Measurements from ENCODE around the gene ENO2.
"Not testable (repeated sequence)": the region's sequence is repeated elsewhere in the genome, so short reads cannot be mapped to it uniquely, and the experiment has no call there.

Gene ENO2

GRCh38 chr12:6890789-6891645 lies 23.4 kb upstream of the ENO2 start:
- DNase-seq (ENCODE audit: low read depth), result peak; percentile 68
- TF ChIP-seq CTCF (IDR thresholded peaks at IDR 0.05; ENCODE audit: control insufficient read depth, insufficient read depth, low read depth, low read length, missing control alignments), result peak; percentile 65
- H3K4me3 ChIP-seq (ENCODE audit: control insufficient read depth, low read depth, low read length), result peak overlapping the region; percentile 35

GRCh38 chr12:6891646-6892001 lies 22.8 kb upstream of the ENO2 start:
- no peak for DNase-seq (ENCODE audit: low read depth)
- TF ChIP-seq CTCF (IDR thresholded peaks at IDR 0.05; ENCODE audit: control insufficient read depth, insufficient read depth, low read depth, low read length, missing control alignments), result no peak
- H3K4me3 ChIP-seq (ENCODE audit: control insufficient read depth, low read depth, low read length), result peak overlapping the region; percentile 35

- DNase-seq (ENCODE audit: low read depth); H3K4me3 ChIP-seq (ENCODE audit: control insufficient read depth, low read depth, low read length): not testable (repeated sequence)
Observed at GRCh38 chr12:6892683-6893082, 21.7 kb upstream of the ENO2 start.

GRCh38 chr12:6894321-6894720 lies 20.1 kb upstream of the ENO2 start:
- TF ChIP-seq CTCF (IDR thresholded peaks at IDR 0.05; ENCODE audit: control insufficient read depth, insufficient read depth, low read depth, low read length, missing control alignments), result no peak
- no peak for DNase-seq (ENCODE audit: low read depth)
- no peak overlapping the region for H3K4me3 ChIP-seq (ENCODE audit: control insufficient read depth, low read depth, low read length)

- H3K4me3 ChIP-seq (ENCODE audit: control insufficient read depth, low read depth, low read length), result no peak overlapping the region
- TF ChIP-seq CTCF (IDR thresholded peaks at IDR 0.05; ENCODE audit: control insufficient read depth, insufficient read depth, low read depth, low read length, missing control alignments), result no peak
- no peak for DNase-seq (ENCODE audit: low read depth)
Observed at GRCh38 chr12:6896846-6897435, 17.4 kb upstream of the ENO2 start.

GRCh38 chr12:6899427-6899826 lies 15.0 kb upstream of the ENO2 start:
- TF ChIP-seq CTCF (IDR thresholded peaks at IDR 0.05; ENCODE audit: control insufficient read depth, insufficient read depth, low read depth, low read length, missing control alignments), result no peak
- no peak overlapping the region for H3K4me3 ChIP-seq (ENCODE audit: control insufficient read depth, low read depth, low read length)
- DNase-seq (ENCODE audit: low read depth), result no peak

GRCh38 chr12:6899837-6900519 lies 14.4 kb upstream of the ENO2 start:
- DNase-seq (ENCODE audit: low read depth), result no peak
- H3K4me3 ChIP-seq (ENCODE audit: control insufficient read depth, low read depth, low read length), result no peak overlapping the region
- no peak for TF ChIP-seq CTCF (IDR thresholded peaks at IDR 0.05; ENCODE audit: control insufficient read depth, insufficient read depth, low read depth, low read length, missing control alignments)

All from AG09309 (cell line).